Hematopoietic multipotent progenitor cell treated with erythropoietin and hydrocortisone succinate and interleukin-3 and kit ligand, for 15 days (in vitro differentiated cells): Measurements from ENCODE around the gene AUTS2.

ENCODE experiments used
- DNase-seq: peaks from one replicate; pipeline ENCODE4 v3.0.0-alpha.2; 2015; ENCODE audit warnings: low spot score

Gene AUTS2

DNA sequence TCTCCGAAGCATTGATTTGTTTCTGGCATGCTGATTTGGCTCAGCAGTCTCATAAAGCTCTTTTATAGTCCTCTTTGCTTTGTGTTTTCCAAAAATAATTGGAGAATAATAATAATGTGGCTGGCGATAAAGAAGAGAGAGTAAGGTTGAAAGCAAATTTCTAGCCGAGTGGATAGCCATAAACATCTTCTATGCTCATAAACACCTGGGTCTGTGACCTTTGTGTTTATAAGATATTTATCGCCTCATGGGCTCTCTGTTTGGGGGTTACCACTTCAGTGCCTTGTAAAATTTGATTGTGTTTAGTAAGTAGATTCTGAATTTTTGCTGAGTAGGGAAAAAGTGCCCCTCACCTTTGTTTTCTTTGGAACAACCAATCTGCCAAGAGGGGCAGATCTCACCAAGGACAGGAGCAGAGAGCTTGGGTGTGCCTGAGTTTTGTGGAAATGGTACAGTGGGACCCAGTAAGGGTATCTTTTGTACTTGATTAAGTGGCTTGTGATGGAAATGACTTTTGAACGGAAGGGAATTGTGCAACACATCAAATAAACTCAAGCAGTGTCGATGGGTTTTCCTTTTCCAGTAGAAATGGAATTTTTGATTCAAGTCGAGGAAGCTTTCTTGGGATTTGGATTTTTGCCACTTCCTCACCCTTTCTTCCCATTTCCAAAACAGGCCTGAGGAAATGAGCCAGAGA is 220.5 kb downstream of the AUTS2 start:
- DNase-seq = no peak

DNA sequence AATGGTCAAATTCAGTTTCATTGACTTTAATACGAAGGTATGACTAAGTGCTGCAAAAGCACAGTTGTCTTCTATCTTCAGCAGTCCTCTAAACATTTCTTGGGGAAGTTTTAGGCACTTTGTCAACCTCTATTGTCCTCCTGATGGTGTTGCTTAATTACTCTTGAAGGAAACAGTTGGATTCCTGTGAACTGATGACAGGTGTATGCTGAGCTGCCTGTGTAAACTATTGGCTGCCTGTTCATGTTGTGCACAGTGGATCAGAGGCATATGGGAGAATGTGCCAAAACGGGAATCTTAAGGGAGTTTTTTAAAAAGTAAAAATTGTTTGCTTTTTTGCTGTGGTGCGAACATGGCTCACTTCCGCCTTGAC is 221.0 kb downstream of the AUTS2 start:
- DNase-seq = no peak

DNA sequence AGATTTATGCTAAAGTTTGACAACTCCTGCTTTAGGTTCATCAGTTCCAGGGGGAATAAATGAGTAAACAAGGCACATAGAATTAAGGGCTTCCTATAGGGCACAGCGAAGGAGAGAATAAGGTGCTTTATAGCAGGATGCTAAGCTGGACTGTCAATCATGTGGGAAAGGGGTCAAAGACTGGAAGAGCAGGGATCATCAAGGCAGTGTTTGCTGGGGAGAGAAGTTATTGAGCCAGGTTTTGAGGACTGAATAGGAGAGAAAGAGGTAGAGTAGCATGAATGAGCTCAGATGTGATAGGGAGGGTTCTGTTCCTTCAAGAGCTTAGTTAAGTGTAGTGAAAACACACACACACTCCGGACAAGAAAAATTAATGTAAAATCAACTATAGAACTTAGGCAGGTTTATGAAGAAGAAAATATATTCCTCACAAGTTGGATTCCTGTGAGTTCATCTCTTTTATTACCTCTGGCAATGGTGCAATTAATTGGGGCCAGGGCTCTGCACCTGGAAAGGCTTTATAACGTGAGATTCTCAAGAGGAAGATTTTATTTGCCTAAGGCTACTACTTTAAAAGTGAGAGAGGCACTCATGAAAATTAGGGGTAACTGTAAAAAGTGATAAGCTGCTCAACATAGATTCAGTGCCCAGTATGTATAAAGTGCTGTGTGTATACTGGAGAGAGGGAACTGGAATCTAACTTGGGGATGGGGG is 222.4 kb downstream of the AUTS2 start:
- no peak for DNase-seq

DNA sequence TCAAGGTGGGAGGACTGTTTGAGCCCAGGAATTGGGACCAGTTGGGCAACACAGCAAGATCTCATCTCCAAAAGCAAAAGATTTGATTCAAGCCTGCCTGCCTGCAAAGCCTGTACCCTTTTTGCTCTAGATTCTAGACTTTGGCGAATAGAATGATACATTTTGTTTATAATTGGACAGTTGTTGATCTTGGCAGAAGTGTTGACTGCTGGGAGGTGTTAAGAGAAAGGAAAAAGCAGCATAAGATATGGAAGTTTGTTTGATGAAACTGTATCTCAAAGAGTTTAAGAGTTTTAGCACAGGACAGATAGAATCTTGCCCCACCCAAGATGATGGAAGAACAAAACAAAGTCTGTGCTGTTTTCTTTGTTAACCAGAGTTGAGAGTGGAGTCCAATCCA is 224.1 kb downstream of the AUTS2 start:
- DNase-seq = no peak

DNA sequence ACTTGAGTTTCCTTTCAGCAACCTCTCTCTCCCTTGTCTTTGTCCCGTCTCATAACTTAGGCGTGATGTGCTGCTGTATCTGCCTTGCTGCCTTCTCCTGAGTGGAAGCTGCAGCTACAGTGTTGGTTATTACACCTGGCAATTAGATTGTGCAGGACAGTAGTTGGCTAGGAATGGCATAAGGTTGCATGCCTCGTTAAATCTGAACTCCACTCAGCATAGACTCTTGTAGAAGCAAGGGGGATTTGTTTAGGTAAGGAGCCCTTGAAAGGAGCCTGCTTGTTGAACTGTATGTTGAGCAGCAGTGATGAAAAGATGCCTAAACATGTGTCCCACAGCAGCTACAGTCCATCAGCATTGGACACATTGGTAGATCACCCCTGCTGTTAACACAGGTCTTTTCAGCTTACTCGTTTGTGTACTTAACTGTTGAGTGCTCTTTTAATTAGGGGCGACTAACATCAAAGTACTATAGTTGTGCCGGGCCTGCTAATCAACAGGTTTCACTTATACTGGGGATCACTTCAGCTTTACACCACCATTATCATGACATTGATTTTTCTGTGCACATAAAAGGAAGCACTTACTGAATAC is 225.0 kb downstream of the AUTS2 start:
- no peak for DNase-seq

DNA sequence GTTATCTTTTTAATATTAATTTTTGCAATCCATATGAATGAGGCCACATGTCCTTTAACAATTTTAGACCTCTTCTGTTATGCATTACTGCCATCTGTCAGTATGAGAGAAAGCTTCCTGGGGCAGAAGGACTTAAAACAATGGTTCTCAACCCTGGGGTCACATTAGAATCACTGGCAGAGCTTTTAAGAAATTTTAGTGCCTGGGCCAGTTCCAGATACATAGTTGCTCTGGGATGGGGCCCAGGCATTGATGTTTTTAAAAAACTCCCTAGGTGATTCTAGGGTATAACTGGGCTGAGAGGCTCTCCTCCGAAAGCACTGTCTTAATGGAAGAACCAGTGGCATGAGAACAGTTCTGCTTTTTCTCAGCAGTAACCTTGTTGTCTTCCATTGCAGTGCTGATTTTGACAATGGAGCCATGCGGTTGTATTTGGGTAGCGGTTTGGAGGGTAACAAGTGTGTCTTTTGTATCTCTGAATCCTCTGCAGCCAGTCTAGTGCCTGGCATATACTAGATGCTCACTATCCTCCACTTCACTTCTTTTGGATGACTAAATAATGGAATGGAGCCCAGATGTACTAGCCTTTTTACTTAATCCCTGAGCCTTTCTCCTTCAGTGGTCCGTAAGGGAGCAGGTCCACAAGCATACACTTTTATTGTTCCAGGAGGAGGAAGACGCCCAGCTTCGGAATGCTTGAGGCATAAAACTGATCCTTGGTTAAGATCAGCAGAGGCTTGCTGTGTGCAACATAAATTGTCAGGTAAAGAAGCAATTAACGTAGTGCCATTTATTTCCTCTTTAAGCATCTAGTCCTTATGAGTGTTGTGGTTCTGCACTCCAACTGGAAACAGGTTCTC is 227.1 kb downstream of the AUTS2 start:
- no peak for DNase-seq

DNA sequence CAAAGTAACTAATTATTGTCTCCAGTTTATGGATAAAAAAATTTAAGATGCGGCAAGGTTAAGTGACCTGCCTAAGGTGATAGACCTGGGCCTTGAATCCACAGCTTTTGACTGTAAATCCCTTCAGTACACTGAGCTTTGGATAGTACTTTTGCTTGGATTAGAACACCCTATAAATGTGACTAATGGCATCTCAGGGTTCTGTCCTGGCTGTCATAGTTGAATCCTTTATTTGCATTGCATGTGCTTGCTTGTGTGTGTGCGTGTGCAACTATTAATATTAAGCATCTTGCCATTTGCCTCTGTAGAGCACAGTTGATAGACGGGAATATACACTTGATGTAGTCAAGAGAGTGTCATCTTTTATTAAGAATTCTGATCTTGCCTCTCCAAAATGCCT is 228.0 kb downstream of the AUTS2 start:
- DNase-seq = no peak

DNA sequence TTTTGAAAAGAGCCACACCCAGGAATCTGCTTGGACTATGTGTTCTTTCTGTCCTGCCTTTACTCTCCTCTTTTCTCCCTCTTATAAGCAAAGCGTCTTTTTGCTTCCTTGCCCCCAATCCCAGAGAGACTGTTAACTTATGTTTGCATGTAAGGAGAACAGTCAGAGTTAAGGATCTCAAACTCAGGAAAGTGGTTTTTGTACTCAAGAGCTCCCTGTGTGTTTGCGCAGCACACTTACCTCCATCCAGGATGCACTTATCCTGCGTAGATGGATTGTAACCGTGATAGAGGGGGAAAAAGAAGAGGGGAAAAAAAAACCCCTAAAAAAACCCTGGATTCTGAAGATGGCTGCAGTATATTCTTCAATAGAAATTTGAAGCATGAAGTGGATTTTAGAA is 228.9 kb downstream of the AUTS2 start:
- DNase-seq = no peak

DNA sequence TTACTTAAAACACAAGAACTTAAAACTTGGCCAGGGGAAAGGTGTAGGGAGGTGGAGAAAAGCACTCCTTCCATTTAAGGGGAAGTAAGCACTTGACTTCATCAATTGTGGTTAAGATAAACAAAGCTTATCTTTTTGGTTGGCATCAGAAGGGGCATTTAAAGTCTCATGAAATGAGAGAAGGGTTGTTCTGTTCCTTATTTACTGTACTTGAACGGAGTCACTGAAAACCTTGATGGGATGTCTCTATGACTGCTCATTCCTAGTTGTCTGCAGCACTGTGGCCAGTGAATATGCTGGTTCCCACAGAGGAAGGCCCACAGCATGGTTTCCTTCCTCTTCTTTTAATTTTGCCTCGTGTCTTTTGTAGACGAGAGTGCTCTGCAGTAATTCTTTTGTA is 229.3 kb downstream of the AUTS2 start:
- DNase-seq = no peak

DNA sequence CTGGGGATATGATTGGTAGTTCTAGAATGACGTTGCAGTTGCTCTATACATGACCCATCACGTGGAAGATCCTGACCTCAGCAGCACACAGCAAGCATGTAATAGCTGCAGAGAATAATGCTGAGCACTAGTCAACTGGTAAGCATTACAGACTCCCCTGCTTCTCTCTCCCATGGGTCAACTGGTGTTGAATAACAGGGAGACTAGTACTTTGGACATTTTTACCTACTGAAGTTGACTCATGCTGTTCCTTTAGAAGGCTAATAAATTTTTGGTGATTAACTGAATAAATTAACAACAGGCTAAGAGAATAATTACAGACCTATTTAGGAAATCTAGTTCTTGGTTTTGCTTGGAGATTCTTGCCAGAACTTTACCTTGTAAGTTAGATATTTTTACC is 234.1 kb downstream of the AUTS2 start:
- no peak for DNase-seq

DNA sequence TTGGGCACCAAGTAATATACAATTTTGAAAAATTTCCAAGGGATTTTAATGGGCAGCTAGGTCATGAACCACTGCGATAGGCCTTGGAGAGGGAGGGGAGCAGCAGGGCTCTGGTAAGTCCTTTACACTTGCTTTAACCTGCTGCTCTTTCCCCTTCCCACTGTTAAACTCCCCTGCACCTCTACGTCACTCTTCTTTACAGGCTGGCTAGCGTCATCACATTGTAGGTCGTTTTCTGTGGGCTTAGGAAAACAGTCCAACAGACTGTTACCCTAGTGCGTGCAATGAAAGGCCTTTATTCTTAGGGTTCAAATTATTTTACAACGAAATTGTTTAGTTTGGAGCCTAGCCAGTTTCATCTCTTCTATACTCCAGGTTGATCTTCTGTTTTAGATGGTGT is 235.7 kb downstream of the AUTS2 start:
- no peak for DNase-seq

DNA sequence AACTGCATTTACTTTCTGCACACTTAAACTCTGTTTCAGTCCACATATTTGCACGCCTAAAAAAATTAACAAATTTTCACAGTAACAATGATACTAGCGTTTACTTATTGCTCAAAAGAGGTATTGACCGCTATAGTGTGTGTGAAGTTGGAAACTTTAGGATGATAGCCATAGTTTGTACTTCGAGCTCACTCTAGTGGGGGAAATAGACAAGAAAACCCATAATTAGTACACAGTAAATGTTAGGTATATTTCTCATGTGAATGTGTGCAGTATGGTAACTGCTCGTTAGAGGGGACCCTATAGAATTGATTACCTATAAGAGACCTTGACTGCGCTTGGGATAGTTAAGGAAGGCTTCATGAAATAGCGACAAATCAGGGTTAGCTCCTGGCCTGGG is 238.4 kb downstream of the AUTS2 start:
- DNase-seq = no peak

DNA sequence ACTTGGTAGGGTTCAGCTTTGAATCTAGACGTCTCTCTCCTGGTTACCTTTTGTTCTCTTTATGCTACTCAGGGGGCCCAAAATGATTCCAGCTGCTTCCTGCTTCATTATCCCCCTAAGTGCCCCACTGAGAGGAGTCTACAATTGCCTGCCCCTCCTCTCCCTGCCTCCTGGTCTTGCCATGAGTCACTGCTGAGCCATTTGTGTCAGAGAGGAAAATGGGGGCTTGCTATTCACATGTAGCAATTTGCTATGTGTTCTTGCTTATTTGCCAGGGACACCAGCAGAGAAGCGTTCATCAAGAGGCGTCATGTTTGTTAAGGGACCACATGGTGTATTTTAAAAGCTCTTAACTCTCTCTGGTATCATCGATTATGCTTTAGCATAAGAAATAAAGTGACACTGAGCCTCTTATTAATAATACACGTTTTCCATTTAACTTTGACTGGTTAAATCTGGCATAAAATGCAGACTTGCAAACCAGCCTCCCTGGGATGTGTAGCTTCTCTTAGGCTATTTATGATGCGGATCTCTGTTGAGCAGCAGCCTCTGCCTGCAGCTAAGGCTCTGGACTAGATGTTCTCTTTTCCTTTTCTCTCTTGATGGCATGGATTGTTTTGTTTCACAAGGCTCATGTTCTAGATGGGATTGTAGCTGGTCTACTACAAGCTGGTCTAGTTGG is 239.3 kb downstream of the AUTS2 start:
- no peak for DNase-seq

DNA sequence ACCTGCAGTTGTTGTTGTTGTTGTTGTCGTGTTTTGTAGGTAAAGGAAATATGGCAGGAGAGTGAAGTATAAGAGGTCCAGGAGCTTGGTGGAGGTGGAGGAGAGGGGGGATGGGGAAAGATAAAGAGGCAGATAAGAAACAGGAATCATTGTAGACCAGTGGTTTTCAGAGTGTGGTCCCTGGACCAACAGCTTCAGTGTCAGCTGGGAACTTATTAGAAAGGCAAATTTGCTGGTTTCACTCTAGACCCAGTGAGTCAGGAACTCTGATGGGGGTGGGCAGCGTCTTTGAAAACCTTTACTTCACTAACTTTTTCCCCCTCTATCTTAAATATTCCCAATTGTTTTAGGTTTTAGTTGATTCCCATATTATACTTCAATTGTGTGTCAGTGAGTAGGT is 241.5 kb downstream of the AUTS2 start:
- no peak for DNase-seq

DNA sequence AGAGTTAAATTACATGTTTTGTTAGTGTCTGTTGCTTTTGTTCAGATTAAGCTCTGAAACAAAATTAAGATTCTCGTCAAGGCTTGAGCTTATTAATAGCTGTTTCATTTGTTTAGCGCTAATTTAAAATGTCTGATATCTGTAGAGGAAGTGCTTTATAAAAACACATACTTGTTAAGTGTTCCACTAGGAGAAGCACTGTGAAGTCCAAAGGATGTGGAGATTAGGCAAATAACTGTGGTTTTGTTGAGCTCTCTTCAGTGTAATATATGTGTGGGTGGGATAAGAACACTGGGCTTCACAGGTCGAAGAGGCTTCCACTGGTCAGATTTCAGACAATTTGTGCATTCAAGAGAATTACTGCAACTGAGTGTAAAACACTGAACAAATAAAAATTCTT is 242.0 kb downstream of the AUTS2 start:
- no peak for DNase-seq

DNA sequence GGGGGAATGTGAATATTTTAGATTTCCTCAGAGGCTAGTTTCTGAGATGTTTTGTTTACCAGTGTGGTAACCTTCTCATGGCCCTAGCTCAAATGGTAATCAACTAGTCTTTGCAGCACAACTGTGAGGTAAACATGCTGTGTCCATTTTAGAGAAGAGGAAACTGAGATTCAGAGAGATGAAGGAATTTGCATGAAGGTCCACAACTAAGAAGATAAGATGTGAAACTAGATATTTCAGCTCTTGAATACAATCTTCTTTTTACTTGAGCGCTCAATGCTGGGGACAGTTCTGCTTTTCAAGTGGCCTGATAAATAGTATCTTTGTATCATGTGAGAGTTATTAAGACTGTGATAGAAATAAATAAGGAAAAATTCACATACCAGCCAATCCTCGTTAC is 245.4 kb downstream of the AUTS2 start:
- DNase-seq = no peak

DNA sequence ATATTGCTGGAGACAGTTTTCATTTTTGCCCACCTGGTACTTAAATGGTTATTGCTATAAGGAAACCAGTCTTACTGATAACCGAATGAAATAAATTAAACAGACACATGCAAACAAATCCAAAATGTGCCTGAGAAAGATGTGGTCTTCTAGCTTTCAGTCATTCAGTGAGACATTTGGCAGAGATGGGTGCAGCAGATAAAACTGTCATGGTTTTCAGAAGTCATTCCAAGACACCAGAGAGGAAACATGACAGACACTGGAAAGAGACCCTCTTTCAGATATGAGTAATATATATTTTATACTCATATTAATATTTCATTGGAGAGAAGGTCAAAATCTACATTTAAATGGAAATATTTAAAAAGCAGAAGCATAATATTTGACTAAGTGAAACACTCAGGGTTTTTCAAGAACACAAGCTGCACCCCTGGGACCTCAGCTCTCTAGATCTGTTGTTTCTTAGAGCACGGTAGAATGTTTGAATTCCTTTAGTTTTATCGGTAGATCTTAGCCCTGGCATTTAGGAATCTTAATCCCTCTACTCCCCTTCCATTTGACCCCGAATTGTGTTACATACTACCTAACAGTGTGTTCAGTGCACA is 246.1 kb downstream of the AUTS2 start:
- no peak for DNase-seq

DNA sequence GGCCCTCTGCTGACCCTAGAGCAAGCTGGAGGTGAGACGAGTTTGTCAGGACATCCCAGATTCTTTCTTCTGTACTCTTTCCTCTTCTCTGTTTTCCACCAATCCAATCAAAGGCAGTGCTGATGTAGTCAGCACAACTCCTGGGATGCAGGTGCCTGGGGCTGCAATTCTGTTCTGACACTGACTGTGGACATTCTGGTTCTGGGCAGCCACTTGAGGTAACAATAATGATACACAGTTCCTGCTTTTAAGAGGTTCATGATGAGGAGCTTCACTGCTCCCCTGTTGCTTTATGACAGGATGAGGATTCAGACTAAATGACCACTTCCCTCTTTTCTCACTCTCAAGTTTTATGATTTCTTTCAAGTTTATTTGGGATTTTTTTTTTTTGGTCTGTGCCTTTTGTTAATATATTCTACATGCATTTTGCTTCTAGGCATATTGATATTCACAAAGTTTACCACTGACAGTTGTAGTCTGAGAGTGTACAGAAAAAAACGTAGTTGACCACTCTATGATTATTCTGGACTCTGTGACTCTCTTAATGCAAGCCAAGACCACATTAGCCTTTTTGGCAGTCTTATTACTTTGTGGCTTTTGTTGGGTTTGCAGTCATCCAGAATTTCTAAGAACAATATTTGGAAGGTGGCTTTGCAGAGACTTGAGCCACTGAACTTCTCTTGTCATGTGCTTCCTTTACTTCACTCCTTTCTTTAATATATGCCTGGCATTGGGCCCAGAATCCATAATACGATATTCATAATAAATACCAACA is 247.6 kb downstream of the AUTS2 start:
- no peak for DNase-seq

DNA sequence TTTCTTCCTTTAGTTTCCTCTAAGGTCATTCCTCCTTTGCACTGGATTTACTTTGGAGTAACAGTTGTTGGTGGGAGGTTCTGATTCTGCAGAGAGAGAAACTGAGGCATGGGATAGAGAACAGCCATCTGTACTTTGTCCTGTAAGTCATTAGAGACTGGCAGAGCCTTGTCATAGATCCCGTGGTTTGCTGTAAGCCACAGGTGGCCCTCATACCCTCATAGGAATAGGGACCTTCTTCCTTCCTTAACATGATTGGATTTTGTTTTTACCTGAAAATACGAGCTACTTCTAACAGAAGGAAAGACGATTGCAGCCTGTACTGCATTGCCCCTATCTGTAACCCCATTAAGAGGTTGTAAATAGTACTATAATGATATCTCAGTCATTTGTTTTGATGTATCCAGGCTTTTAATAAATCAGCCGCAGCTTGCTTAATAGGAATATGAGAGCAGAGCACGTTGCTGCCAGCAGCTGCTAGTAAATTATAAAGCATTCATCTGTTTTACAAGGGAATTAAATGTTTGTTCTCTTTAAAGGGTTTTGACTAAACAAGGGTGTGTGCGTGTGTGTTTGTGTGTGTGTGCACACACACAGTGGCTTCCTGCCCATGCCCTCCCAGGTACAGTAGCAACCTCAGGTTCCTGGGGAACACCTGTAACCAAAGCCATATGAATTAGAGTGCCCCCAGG is 249.8 kb downstream of the AUTS2 start:
- no peak for DNase-seq

DNA sequence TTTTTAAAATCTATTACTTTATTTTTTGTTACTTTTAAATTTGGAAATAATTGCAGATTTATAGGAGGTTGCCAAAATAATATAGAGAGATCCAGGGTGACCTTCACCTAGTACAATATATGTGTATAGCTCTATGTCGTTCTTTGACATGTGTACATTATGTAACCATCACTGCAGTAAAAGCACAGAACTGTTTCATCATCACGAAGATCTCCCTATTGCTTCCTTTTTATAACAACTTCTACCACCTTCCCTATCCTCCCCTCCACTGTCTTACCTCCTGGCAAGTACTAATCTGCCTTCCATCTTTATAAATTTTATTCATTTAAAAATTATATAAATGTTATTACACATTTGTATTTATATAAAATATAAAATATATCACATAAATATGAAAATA is 251.0 kb downstream of the AUTS2 start:
- DNase-seq = no peak
